NCI-H128 (cell line): Measurements from ENCODE around the gene SETD2.
"Not testable (repeated sequence)": the region's sequence is repeated elsewhere in the genome, so short reads cannot be mapped to it uniquely, and the experiment has no call there.

Source experiments
- DNase-seq: peaks from one replicate; lab custom pipeline; 2025; ENCODE audit not compliant: unreplicated experiment; lab: John Stamatoyannopoulos, UW

Gene SETD2

GRCh38 chr3:47108546-47108945 is 55.4 kb downstream of the SETD2 start:
- no peak for DNase-seq

- DNase-seq, result no peak
These were observed 59.7 kb downstream of the SETD2 start for GRCh38 chr3:47104259-47104658.

- no peak for DNase-seq
These were observed 60.3 kb downstream of the SETD2 start for GRCh38 chr3:47103619-47104018.

GRCh38 chr3:47102081-47102600 is 61.8 kb downstream of the SETD2 start:
- no peak for DNase-seq

- DNase-seq, result no peak
These were observed 65.0 kb downstream of the SETD2 start for GRCh38 chr3:47098910-47099309.

- no peak for DNase-seq
These were observed 66.0 kb downstream of the SETD2 start for GRCh38 chr3:47097864-47098263.

- DNase-seq, result no peak
These were observed 67.0 kb downstream of the SETD2 start for GRCh38 chr3:47096959-47097358.

GRCh38 chr3:47092090-47092489 is 71.8 kb downstream of the SETD2 start:
- no peak for DNase-seq

- no peak for DNase-seq
These were observed 74.3 kb downstream of the SETD2 start for GRCh38 chr3:47089630-47090029.

GRCh38 chr3:47086071-47086470 is 77.8 kb downstream of the SETD2 start:
- no peak for DNase-seq

GRCh38 chr3:47083786-47084185 is 80.1 kb downstream of the SETD2 start:
- no peak for DNase-seq

GRCh38 chr3:47082519-47082918 is 81.4 kb downstream of the SETD2 start:
- no peak for DNase-seq

GRCh38 chr3:47079432-47079831 is 84.5 kb downstream of the SETD2 start:
- DNase-seq, result no peak

- DNase-seq, result no peak
These were observed 90.2 kb downstream of the SETD2 start for GRCh38 chr3:47073685-47074084.

GRCh38 chr3:47070770-47071169 is 93.1 kb downstream of the SETD2 start:
- DNase-seq, result no peak

- DNase-seq, result not testable (repeated sequence)
These were observed 97.7 kb downstream of the SETD2 start for GRCh38 chr3:47066259-47066658.

GRCh38 chr3:47065681-47066080 is 98.2 kb downstream of the SETD2 start:
- no peak for DNase-seq

GRCh38 chr3:47065058-47065457 is 98.9 kb downstream of the SETD2 start:
- no peak for DNase-seq

GRCh38 chr3:47057212-47057671 is 106.7 kb downstream of the SETD2 start:
- DNase-seq, result no peak

GRCh38 chr3:47056705-47057104 is 107.2 kb downstream of the SETD2 start:
- DNase-seq, result no peak

- no peak for DNase-seq
These were observed 109.5 kb downstream of the SETD2 start for GRCh38 chr3:47054412-47054811.

GRCh38 chr3:47047673-47048072 is 116.2 kb downstream of the SETD2 start:
- DNase-seq, result no peak

GRCh38 chr3:47047069-47047468 is 116.8 kb downstream of the SETD2 start:
- no peak for DNase-seq
